NCI-H82 treated with DMSO at 0.1 percent for 48 hours (cell line): ENCODE data around the gene ZRANB1.

Experiments
- DNase-seq: peaks from one replicate; lab custom pipeline; 2025; ENCODE audit not compliant: unreplicated experiment; lab: John Stamatoyannopoulos, UW

The ZRANB1 gene

GRCh38 chr10:125004571-125005311 is 62.8 kb downstream of the ZRANB1 start:
- DNase-seq = no peak

GRCh38 chr10:125005312-125006187 is 63.6 kb downstream of the ZRANB1 start:
- no peak for DNase-seq

- DNase-seq = no peak
These were observed 64.3 kb downstream of the ZRANB1 start for GRCh38 chr10:125006188-125006680.

GRCh38 chr10:125006921-125007426 is 65.1 kb downstream of the ZRANB1 start:
- DNase-seq = no peak

GRCh38 chr10:125007436-125007835 is 65.5 kb downstream of the ZRANB1 start:
- DNase-seq = no peak

- no peak for DNase-seq
These were observed 67.0 kb downstream of the ZRANB1 start for GRCh38 chr10:125008689-125009638.

GRCh38 chr10:125009661-125010161 is 67.8 kb downstream of the ZRANB1 start:
- no peak for DNase-seq

GRCh38 chr10:125010362-125010761 is 68.4 kb downstream of the ZRANB1 start:
- no peak for DNase-seq

- no peak for DNase-seq
These were observed 69.4 kb downstream of the ZRANB1 start for GRCh38 chr10:125011171-125011925.

- DNase-seq = no peak
These were observed 70.2 kb downstream of the ZRANB1 start for GRCh38 chr10:125011926-125012705.

GRCh38 chr10:125012851-125013528 is 71.1 kb downstream of the ZRANB1 start:
- DNase-seq = no peak

- no peak for DNase-seq
These were observed 71.6 kb downstream of the ZRANB1 start for GRCh38 chr10:125013529-125013872.

GRCh38 chr10:125014086-125014830 is 72.3 kb downstream of the ZRANB1 start:
- no peak for DNase-seq

- no peak for DNase-seq
These were observed 73.0 kb downstream of the ZRANB1 start for GRCh38 chr10:125014836-125015355.

- no peak for DNase-seq
These were observed 73.5 kb downstream of the ZRANB1 start for GRCh38 chr10:125015356-125015944.

GRCh38 chr10:125016123-125016522 is 74.2 kb downstream of the ZRANB1 start:
- no peak for DNase-seq

GRCh38 chr10:125016611-125017202 is 74.8 kb downstream of the ZRANB1 start:
- DNase-seq = no peak
